SK-N-SH treated with all-trans-retinoic acid at 6 μM for 48 hours (cell line): Measurements from ENCODE around the gene CHL1.
"Not testable (repeated sequence)": the region's sequence is repeated elsewhere in the genome, so short reads cannot be mapped to it uniquely, and the experiment has no call there.

Source experiments
- ATAC-seq: fragments of 200-7000 bp; cut with Tn5 transposase; 3 replicates; pipeline ENCODE4 v1.9.1; 2020; ENCODE audit warnings: mild to moderate bottlenecking, moderate library complexity
- CSDC2 ChIP-seq: fragments of 250-450 bp; sonication (Bioruptor Pico); IDR thresholded peaks from 2 replicates; pipeline ENCODE4 v1.5.0; 2020; ENCODE audit warnings: mild to moderate bottlenecking, moderate library complexity
- ESRRG ChIP-seq: fragments of 250-450 bp; sonication (Bioruptor Pico); IDR thresholded peaks from 2 replicates; pipeline ENCODE4 v1.6.1; 2021; ENCODE audit warnings: mild to moderate bottlenecking
- GLIS3 ChIP-seq: fragments of 250-450 bp; sonication (Bioruptor Pico); IDR thresholded peaks from 2 replicates; pipeline ENCODE4 v1.5.0; 2020; ENCODE audit warnings: mild to moderate bottlenecking, moderate library complexity
- ISL1 ChIP-seq: fragments of 250-450 bp; sonication (Bioruptor Pico); IDR thresholded peaks from 2 replicates; pipeline ENCODE4 v2.1.2; 2022; ENCODE audit warnings: mild to moderate bottlenecking, moderate library complexity
- OSR1 ChIP-seq: fragments of 250-450 bp; sonication (Bioruptor Pico); IDR thresholded peaks from 2 replicates; pipeline ENCODE4 v1.8.0; 2022; ENCODE audit warnings: moderate library complexity, mild to moderate bottlenecking, inconsistent platforms
- PATZ1 ChIP-seq: fragments of 250-450 bp; sonication (Bioruptor Pico); IDR thresholded peaks from 2 replicates; pipeline ENCODE4 v1.8.0; 2020; ENCODE audit warnings: mild to moderate bottlenecking, moderate library complexity, borderline replicate concordance
- PPARA ChIP-seq: fragments of 250-450 bp; sonication (Bioruptor Pico); IDR thresholded peaks from 2 replicates; pipeline ENCODE4 v1.5.0; 2020; ENCODE audit warnings: mild to moderate bottlenecking, borderline replicate concordance
- RARB ChIP-seq: fragments of 250-450 bp; sonication (Bioruptor Pico); IDR thresholded peaks from 2 replicates; pipeline ENCODE4 v1.8.0; 2021; ENCODE audit warnings: mild to moderate bottlenecking, moderate library complexity
- SNAI2 ChIP-seq: fragments of 250-450 bp; sonication (Bioruptor Pico); IDR thresholded peaks from 2 replicates; pipeline ENCODE4 v1.5.0; 2020; ENCODE audit warnings: mild to moderate bottlenecking, moderate library complexity
- TCF4 ChIP-seq: fragments of 250-450 bp; sonication (Bioruptor Pico); IDR thresholded peaks from 2 replicates; pipeline ENCODE4 v1.8.0; 2021; ENCODE audit warnings: mild to moderate bottlenecking, moderate library complexity, borderline replicate concordance
- TSHZ2 ChIP-seq: fragments of 250-450 bp; sonication (Bioruptor Pico); IDR thresholded peaks from 2 replicates; pipeline ENCODE4 v1.5.0; 2020; ENCODE audit warnings: mild to moderate bottlenecking, moderate library complexity
- ZC3H10 ChIP-seq: fragments of 250-450 bp; sonication (Bioruptor Pico); IDR thresholded peaks from 2 replicates; pipeline ENCODE4 v1.5.1; 2021; ENCODE audit warnings: mild to moderate bottlenecking, moderate library complexity
- ZFP3 ChIP-seq: fragments of 250-450 bp; sonication (Bioruptor Pico); IDR thresholded peaks from 2 replicates; pipeline ENCODE4 v1.5.0; 2020; ENCODE audit warnings: mild to moderate bottlenecking, moderate library complexity
- ZFP30 ChIP-seq: fragments of 450-650 bp; formaldehyde crosslinking; IDR thresholded peaks from 2 replicates; pipeline ENCODE4 v1.5.0; 2022; ENCODE audit warnings: mild to moderate bottlenecking, moderate library complexity
- ZNF565 ChIP-seq: fragments of 450-650 bp; formaldehyde crosslinking; conservative IDR thresholded peaks from 2 replicates; pipeline ENCODE4 v1.5.0; 2020; ENCODE audit warnings: low read depth, mild to moderate bottlenecking, moderate library complexity
- ZNF70 ChIP-seq: fragments of 450-650 bp; formaldehyde crosslinking; IDR thresholded peaks from 2 replicates; pipeline ENCODE4 v1.5.0; 2020; ENCODE audit warnings: mild to moderate bottlenecking, moderate library complexity
- ZNF8 ChIP-seq: fragments of 450-650 bp; formaldehyde crosslinking; IDR thresholded peaks from 2 replicates; pipeline ENCODE4 v1.5.0; 2020; ENCODE audit warnings: mild to moderate bottlenecking, moderate library complexity
- TF ChIP-seq, protein P1 (sequence below): fragments of 250-450 bp; sonication (Bioruptor Pico); IDR thresholded peaks from 2 replicates; pipeline ENCODE4 v1.8.0; 2021; ENCODE audit warnings: low read depth, mild to moderate bottlenecking, moderate library complexity, borderline replicate concordance
- TF ChIP-seq, protein P2 (sequence below): fragments of 250-450 bp; sonication (Bioruptor Pico); IDR thresholded peaks from 2 replicates; pipeline ENCODE4 v1.5.1; 2021; ENCODE audit warnings: mild to moderate bottlenecking, moderate library complexity
- TF ChIP-seq, protein P3 (sequence below): fragments of 250-450 bp; sonication (Bioruptor Pico); IDR thresholded peaks from 2 replicates; pipeline ENCODE4 v1.5.1; 2020; ENCODE audit warnings: low read depth, mild to moderate bottlenecking, moderate library complexity

Gene CHL1

GRCh38 chr3:365268-365667 is 168.7 kb downstream of the CHL1 start:
- ATAC-seq: no peak
- TF ChIP-seq SNAI2 (CRISPR knock-in tag): no peak

GRCh38 chr3:366253-366652 is 169.7 kb downstream of the CHL1 start:
- not testable (repeated sequence) for ATAC-seq

DNA sequence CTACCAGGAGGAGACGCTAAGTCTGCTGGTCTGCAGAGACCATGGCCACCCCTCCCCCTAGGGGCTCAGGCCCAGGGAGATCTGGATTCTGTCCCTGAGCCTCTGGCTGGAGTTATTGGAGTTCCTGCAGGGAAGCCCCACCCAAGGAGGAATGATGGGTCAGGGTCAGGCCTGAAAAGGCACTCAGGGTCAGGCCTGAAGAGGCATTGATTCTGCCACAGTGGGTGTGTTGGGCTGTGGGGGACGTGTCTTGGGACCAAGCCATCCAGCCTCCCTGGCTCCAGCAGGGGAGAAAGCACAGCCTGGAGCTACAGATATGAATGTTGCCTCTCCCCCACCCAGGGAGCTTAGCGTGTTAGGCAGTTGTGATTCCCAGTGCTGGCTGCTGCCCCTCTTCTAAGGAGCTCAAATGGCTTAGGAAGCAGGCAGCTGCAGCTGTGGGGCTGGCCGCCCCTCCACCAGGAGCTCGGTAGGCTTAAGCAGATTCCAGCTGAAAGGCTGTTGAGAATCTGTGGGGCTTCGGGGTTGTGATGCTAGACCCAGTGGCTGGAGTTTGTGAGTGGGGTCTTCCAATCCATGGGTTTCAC is 176.7 kb downstream of the CHL1 start:
- TF ChIP-seq, protein P1, sequence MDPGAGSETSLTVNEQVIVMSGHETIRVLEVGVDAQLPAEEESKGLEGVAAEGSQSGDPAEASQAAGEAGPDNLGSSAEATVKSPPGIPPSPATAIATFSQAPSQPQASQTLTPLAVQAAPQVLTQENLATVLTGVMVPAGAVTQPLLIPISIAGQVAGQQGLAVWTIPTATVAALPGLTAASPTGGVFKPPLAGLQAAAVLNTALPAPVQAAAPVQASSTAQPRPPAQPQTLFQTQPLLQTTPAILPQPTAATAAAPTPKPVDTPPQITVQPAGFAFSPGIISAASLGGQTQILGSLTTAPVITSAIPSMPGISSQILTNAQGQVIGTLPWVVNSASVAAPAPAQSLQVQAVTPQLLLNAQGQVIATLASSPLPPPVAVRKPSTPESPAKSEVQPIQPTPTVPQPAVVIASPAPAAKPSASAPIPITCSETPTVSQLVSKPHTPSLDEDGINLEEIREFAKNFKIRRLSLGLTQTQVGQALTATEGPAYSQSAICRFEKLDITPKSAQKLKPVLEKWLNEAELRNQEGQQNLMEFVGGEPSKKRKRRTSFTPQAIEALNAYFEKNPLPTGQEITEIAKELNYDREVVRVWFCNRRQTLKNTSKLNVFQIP (CRISPR knock-in tag): no peak
- TF ChIP-seq, protein P2, sequence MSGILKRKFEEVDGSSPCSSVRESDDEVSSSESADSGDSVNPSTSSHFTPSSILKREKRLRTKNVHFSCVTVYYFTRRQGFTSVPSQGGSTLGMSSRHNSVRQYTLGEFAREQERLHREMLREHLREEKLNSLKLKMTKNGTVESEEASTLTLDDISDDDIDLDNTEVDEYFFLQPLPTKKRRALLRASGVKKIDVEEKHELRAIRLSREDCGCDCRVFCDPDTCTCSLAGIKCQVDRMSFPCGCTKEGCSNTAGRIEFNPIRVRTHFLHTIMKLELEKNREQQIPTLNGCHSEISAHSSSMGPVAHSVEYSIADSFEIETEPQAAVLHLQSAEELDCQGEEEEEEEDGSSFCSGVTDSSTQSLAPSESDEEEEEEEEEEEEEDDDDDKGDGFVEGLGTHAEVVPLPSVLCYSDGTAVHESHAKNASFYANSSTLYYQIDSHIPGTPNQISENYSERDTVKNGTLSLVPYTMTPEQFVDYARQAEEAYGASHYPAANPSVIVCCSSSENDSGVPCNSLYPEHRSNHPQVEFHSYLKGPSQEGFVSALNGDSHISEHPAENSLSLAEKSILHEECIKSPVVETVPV: no peak
- no peak for TF ChIP-seq PATZ1
- no peak for ATAC-seq

DNA sequence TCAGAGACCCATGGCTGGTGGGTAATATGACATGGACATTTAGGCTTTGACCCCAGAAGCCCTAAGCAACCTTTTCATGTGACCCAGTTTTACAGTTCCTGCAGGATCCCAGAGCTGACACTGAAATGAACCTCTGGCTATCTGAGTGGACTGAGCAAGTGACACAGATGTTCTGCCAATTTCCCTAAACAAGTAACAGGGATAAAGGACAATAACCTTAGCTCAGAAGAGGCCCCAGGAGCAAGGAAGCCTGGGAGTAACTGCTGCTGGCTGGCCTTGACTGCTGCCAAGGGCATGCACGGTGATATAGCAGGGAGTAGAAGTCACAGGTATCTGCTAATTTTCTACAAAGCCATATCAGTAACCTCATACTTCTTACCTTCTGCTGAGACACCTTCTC is 177.9 kb downstream of the CHL1 start:
- TF ChIP-seq OSR1 (no peak), PATZ1 (no peak), SNAI2 (CRISPR knock-in tag) (no peak), ZNF70 (CRISPR knock-in tag) (no peak), GLIS3 (CRISPR knock-in tag) (no peak), ESRRG (CRISPR knock-in tag) (no peak), ZFP3 (CRISPR knock-in tag) (no peak), ISL1 (no peak)
- TF ChIP-seq, protein P3, sequence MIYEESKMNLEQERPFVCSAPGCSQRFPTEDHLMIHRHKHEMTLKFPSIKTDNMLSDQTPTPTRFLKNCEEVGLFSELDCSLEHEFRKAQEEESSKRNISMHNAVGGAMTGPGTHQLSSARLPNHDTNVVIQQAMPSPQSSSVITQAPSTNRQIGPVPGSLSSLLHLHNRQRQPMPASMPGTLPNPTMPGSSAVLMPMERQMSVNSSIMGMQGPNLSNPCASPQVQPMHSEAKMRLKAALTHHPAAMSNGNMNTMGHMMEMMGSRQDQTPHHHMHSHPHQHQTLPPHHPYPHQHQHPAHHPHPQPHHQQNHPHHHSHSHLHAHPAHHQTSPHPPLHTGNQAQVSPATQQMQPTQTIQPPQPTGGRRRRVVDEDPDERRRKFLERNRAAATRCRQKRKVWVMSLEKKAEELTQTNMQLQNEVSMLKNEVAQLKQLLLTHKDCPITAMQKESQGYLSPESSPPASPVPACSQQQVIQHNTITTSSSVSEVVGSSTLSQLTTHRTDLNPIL (CRISPR knock-in tag): no peak
- TF ChIP-seq, all 23 proteins: peak for 0
- ATAC-seq: no peak

- TF ChIP-seq RARB (CRISPR knock-in tag) (no peak), ZNF565 (no peak), TCF4 (no peak), GLIS3 (CRISPR knock-in tag) (no peak), ZNF70 (CRISPR knock-in tag) (no peak), ZFP30 (CRISPR knock-in tag) (no peak), SNAI2 (CRISPR knock-in tag) (no peak), CSDC2 (CRISPR knock-in tag) (no peak), ZC3H10 (CRISPR knock-in tag) (no peak), ZNF8 (CRISPR knock-in tag) (no peak), OSR1 (no peak), ISL1 (no peak), TSHZ2 (no peak), PPARA (CRISPR knock-in tag) (no peak)
Observed at GRCh38 chr3:377158-377561, 180.6 kb downstream of the CHL1 start.

More at GRCh38 chr3:377158-377561, 180.6 kb downstream of the CHL1 start:
- ATAC-seq: no peak
